ENCODE results near the gene FARS2.
A peak's percentile ranks its signal among the peaks of the same experiment; 100 is the strongest.

DNA sequence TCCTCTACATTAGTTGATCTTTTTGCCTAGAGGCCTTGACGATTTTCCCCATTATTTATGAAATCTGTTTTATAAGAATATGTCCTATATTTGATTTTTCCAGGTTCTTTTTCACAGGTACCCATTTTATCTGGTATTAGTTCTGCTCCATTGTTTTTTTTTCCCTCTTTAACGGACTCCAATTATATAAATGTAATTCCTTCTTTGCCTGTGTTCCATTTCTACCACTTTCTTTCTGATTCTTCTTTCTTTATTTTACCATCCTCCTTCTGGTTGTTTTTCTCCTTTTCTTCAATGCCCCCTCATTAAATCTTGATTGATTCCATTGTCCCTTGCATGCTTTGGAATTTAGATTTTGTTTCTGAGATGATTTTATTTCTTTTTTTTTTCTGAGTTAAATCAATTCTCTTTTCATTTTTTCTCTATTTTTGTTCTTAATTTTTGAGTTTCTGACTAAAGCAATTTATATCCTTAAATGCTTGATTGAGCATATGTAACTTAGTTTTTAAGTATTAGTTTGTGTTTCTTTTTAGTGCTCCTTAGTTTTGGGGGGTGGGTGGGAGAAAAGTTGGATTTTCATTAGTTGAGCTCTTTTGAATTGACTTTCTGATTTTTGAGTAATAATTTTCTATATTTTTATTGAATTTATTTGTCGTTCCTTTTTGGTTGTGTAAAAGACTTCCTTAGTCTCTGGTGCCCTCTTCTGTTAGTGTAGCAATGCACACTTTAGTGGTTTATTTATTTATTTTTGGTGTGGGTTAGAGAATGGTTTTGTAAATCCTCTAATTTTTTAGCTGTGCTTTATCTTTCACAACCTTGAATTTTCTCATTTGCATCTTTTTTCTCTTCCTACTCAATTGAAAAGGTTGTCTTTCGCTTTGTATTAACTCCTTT, 140.8 kb downstream of the FARS2 start:
- TF ChIP-seq POLR2A (IDR thresholded peaks at IDR 0.05) (no peak), POLR2AphosphoS5 (IDR thresholded peaks at IDR 0.05) (no peak), EP300 (IDR thresholded peaks at IDR 0.05; ENCODE audit: low read depth) (no peak)
- TF ChIP-seq, protein P1, sequence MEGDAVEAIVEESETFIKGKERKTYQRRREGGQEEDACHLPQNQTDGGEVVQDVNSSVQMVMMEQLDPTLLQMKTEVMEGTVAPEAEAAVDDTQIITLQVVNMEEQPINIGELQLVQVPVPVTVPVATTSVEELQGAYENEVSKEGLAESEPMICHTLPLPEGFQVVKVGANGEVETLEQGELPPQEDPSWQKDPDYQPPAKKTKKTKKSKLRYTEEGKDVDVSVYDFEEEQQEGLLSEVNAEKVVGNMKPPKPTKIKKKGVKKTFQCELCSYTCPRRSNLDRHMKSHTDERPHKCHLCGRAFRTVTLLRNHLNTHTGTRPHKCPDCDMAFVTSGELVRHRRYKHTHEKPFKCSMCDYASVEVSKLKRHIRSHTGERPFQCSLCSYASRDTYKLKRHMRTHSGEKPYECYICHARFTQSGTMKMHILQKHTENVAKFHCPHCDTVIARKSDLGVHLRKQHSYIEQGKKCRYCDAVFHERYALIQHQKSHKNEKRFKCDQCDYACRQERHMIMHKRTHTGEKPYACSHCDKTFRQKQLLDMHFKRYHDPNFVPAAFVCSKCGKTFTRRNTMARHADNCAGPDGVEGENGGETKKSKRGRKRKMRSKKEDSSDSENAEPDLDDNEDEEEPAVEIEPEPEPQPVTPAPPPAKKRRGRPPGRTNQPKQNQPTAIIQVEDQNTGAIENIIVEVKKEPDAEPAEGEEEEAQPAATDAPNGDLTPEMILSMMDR (IDR thresholded peaks at IDR 0.05): peak; percentile 23 to 49 (median 38)

Measured in transverse colon (tissue), 4 donors.